IPS-NIHi7 (cell line): Measurements from ENCODE around the gene PDZD11.
"Not testable (repeated sequence)": the region's sequence is repeated elsewhere in the genome, so short reads cannot be mapped to it uniquely, and the experiment has no call there.

ENCODE experiments used
- DNase-seq: peaks from one replicate; pipeline ENCODE4 v3.0.0; 2012; ENCODE audit warnings: mixed read lengths; ENCODE audit errors: extremely low spot score

The PDZD11 gene

GRCh38 chrX:70257423-70258288 is 32.1 kb downstream of the PDZD11 start:
- no peak for DNase-seq

DNA sequence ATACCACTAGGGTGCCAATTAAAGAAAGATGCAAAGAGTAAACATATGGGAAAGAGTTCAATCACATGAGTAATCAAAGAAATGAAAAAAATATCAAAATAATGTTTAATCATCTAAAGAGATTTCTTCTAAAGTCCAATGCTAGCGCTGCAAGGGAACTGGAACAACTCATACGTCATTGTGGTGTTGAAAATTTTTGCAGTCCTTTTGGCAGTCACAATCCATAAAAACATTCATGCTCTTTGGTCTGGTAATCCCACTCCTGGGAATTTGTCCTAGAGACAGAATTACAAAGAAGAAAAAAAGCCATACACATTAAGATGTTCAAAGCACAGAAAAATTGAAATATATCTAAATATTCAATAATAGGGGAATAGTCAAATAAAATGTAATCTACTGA is 34.3 kb downstream of the PDZD11 start:
- no peak for DNase-seq

- DNase-seq, result no peak
Measured at GRCh38 chrX:70254909-70255308, 34.8 kb downstream of the PDZD11 start.

DNA sequence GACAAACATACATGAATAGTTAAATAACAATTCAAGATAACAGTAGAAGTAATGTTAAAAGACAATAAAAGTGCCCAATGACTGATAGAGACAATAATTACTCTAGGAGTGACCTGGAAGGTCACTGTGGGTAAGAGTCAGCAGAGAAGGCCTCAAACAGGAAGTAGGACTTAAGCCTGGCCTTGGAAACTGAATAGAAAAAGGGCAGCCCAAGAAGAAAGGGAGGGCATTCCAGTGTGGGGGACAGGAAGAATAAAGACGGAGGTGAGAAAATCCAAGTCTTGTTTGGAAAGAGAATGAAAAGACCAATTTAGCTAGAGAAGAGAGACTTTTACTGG is 35.7 kb downstream of the PDZD11 start:
- DNase-seq, result no peak

DNA sequence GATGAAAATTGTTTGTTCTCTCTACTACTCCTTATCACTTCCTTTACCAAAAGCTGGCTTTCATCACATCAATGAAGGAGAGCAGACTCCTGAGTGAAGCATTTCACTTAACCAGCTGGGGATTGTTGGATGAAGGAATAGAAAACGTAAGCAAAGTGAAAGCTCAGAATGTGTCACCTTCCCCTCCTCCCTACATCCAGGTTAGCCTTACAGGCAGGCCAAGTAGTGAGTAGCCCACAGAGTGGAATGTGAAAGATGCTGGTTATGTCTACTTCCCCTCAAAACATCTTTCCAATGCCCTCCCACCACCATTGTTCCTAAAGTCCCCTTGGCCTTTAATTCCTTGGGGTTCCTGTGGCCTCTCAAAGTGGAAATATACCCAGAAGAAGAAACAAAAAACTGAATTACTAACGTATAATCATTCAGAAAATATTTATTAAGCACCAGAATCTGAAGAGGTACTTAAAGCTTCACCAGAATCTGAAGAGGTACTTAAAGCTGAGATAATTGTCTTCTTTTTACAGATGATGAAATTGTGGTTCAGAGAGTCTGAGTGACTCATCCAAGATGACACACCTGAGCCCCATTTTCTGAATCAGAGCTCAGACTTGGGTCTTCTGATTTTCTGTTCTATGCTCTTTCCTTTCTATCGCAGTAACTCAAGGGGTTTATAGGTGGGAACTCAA is 36.2 kb downstream of the PDZD11 start:
- no peak for DNase-seq

DNA sequence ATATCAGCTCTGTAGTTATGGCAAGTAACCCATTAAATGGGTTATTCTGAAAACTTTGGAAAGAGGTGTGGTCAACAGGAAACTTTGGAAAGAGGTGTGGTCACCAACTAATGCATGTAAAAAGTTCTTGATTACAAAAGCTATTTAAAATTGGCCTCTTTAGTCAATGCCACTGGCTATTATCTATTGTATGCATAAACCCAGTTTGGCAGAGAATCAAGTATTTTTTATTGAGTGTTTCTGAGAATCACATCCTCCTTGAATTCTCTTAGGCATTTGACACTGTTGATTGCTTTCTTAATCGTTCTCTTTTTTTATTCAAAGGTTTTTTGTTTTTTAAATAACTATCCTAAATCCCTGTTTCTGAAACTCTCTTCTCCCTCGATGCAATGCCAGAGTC is 37.2 kb downstream of the PDZD11 start:
- DNase-seq, result no peak

DNA sequence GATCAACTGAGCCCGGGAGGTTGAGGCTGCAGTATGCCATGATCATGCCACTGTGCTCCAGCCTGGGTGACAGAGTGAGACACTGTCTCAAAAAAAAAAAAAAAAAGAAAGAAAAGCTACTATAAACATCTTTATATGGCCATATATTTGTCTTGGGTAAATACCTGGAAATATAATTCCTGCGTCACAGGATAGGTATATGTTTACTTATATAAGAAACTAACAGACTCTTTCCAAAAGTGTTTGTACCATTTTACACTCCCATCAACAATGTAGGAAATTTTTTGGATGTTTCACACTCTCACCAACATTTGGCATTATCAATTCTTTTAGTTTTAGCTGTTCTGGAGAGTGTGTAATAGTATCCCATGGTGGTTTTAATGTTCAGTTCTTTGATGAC is 42.5 kb downstream of the PDZD11 start:
- DNase-seq, result no peak

DNA sequence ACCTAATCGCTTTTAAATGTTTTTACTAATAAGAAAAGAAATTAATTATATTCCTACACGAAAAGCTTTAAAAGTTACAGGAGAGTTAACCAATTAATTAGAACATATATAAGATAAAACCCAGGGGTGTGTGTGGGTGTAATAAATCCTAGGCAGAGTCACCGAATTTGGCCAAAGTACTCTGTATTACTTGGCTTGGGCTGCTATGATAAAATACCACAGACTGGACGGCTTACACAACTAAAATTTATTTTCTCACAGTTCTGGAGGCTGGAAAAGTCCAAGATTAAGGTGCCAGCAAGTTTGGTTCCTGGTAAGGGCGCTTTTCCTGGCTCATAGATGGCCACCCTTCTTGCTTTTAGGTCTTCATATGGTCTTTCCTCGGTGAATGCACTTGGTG is 44.8 kb downstream of the PDZD11 start:
- DNase-seq, result no peak

DNA sequence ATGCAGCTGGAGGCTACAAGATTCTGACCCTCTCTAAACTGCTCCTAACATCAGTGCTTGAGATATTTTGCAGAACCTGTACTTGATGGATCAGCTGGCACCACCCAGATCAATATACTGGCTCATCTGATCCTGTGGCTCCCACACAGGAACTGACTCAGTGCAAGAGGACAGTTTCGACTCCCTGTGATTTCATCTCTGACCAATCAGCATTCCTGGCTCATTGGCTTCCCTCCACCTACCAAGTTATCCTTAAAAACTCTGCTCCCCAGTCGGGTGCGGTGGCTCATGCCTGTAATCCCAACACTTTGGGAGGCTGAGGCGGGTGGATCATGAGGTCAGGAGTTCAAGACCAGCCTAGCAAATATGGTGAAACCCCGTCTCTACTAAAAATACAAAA is 46.1 kb downstream of the PDZD11 start:
- DNase-seq, result not testable (repeated sequence)

- DNase-seq, result no peak
Measured at GRCh38 chrX:70241501-70241900, 48.2 kb downstream of the PDZD11 start.

DNA sequence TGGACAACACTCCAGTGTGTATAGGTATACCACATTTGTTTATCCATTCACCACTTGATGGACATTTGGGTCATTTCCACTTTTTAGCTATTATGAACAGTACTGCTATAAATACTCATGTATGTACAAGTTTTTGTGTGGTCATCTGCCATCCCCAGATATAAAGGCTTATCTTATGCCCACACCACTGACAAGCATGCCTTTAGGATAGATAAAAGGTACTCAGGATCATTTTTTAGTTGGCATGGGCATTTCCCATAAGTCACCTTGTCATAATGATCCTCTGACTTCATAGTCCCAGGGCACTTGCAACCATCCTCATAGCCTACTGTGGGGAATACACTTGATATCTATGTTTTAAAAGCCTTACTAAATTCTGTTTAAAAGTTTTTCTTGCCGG is 49.0 kb downstream of the PDZD11 start:
- DNase-seq, result no peak
